Measurements from ENCODE around the gene ALPK1. TPM values are rescaled to one million over a fixed set of nuclear protein-coding genes. Genes with fewer than 3 reads are reported as not detected.
"Not testable (repeated sequence)": the region's sequence is repeated elsewhere in the genome, so short reads cannot be mapped to it uniquely, and the experiment has no call there.

Gene ALPK1
- total and polyA plus RNA-seq, 2 experiments from 2014 or later, result 0.10 to 0.49 TPM

DNA sequence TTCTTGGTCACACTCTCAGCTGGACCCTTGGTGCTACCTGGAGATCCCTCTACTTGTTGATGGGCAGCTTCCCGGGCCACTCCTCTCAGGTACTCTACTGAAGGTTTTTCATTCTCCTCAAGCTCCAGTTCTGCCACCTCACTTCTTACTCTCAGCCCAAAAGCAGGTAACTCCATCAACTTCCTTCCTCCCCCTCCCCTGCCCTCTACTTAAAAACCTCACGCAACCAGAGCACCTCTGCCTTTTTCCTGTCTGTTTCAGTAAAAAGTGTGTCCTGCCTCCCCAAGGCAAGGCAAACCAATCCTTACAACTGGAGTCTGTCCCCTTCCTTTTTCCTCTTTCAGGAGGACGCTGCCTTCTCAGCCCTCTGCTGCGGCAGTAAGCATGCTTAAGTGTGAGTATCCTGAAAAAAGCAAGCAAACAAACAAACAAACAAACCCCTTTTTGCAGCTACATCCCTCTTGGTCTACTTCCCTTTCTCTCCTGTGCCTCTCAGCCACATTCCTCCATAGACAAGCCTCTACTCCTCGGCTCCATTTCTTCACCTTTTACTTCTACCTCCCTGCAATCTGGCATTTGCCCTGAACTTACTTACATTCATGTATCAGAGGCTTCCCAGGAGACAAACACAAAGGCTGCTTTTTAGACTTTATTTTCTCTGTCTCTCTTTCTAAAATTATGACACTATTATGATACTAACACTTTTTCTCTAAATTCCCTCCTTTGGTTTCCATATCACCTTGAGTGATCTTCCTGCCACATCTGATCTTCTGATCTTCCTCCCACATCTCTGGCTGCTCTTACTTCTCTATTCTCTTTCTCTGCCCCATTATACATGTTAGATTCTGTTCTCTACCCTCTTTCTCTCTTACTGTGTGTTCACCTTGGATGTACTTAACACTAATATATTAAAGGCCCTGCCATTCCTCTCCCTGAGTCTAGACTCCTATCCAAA lies 5.4 kb downstream of the ALPK1 start:
- Mint-ChIP-seq H3K4me1 (no peaks in the 10 kb centered on the region), H3K9me3 (no peaks in the 10 kb centered on the region), H3K4me3 (no peak overlapping the region), H3K36me3 (ENCODE audit: low read depth) (no peaks in the 10 kb centered on the region), H3K27me3 (ENCODE audit: insufficient read depth, low read depth, poor library complexity) (peaks cover 4% of the 10 kb centered on the region), H3K27ac (no peak overlapping the region)
- Histone ChIP-seq H2AFZ (peak overlapping the region; percentile 98), H3K27me3 (ENCODE audit: insufficient read depth) (no peaks in the 10 kb centered on the region), H4K20me1 (replicated peaks; ENCODE audit: insufficient read depth) (no peaks in the 10 kb centered on the region), H3K4me3 (no peak overlapping the region), H3K4me2 (no peak overlapping the region), H3K36me3 (ENCODE audit: insufficient read depth) (no peaks in the 10 kb centered on the region), H3F3A (replicated peaks; ENCODE audit: low read depth) (no peaks in the 10 kb centered on the region), H3K79me2 (replicated peaks; ENCODE audit: insufficient read depth) (no peaks in the 10 kb centered on the region), H3K27ac (ENCODE audit: low read depth) (no peak overlapping the region), H3K4me1 (ENCODE audit: insufficient read depth) (no peaks in the 10 kb centered on the region), H3K9me2 (ENCODE audit: insufficient read depth) (no peaks in the 10 kb centered on the region)
- peak; percentile 30; the same call in 1 of the 3 replicates for ATAC-seq
- TF ChIP-seq NANOG (IDR thresholded peaks at IDR 0.05; ENCODE audit: borderline replicate concordance), result no peak
- TF ChIP-seq, protein P1, sequence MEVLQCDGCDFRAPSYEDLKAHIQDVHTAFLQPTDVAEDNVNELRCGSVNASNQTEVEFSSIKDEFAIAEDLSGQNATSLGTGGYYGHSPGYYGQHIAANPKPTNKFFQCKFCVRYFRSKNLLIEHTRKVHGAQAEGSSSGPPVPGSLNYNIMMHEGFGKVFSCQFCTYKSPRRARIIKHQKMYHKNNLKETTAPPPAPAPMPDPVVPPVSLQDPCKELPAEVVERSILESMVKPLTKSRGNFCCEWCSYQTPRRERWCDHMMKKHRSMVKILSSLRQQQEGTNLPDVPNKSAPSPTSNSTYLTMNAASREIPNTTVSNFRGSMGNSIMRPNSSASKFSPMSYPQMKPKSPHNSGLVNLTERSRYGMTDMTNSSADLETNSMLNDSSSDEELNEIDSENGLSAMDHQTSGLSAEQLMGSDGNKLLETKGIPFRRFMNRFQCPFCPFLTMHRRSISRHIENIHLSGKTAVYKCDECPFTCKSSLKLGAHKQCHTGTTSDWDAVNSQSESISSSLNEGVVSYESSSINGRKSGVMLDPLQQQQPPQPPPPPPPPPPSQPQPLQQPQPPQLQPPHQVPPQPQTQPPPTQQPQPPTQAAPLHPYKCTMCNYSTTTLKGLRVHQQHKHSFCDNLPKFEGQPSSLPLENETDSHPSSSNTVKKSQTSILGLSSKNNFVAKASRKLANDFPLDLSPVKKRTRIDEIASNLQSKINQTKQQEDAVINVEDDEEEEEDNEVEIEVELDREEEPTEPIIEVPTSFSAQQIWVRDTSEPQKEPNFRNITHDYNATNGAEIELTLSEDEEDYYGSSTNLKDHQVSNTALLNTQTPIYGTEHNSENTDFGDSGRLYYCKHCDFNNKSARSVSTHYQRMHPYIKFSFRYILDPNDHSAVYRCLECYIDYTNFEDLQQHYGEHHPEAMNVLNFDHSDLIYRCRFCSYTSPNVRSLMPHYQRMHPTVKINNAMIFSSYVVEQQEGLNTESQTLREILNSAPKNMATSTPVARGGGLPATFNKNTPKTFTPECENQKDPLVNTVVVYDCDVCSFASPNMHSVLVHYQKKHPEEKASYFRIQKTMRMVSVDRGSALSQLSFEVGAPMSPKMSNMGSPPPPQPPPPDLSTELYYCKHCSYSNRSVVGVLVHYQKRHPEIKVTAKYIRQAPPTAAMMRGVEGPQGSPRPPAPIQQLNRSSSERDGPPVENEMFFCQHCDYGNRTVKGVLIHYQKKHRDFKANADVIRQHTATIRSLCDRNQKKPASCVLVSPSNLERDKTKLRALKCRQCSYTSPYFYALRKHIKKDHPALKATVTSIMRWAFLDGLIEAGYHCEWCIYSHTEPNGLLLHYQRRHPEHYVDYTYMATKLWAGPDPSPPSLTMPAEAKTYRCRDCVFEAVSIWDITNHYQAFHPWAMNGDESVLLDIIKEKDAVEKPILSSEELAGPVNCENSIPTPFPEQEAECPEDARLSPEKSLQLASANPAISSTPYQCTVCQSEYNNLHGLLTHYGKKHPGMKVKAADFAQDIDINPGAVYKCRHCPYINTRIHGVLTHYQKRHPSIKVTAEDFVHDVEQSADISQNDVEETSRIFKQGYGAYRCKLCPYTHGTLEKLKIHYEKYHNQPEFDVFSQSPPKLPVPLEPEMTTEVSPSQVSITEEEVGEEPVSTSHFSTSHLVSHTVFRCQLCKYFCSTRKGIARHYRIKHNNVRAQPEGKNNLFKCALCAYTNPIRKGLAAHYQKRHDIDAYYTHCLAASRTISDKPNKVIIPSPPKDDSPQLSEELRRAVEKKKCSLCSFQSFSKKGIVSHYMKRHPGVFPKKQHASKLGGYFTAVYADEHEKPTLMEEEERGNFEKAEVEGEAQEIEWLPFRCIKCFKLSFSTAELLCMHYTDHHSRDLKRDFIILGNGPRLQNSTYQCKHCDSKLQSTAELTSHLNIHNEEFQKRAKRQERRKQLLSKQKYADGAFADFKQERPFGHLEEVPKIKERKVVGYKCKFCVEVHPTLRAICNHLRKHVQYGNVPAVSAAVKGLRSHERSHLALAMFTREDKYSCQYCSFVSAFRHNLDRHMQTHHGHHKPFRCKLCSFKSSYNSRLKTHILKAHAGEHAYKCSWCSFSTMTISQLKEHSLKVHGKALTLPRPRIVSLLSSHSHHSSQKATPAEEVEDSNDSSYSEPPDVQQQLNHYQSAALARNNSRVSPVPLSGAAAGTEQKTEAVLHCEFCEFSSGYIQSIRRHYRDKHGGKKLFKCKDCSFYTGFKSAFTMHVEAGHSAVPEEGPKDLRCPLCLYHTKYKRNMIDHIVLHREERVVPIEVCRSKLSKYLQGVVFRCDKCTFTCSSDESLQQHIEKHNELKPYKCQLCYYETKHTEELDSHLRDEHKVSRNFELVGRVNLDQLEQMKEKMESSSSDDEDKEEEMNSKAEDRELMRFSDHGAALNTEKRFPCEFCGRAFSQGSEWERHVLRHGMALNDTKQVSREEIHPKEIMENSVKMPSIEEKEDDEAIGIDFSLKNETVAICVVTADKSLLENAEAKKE (CRISPR knock-in tag; IDR thresholded peaks at IDR 0.05), result no peak
- no peak for DNase-seq (ENCODE audit: low spot score)

DNA sequence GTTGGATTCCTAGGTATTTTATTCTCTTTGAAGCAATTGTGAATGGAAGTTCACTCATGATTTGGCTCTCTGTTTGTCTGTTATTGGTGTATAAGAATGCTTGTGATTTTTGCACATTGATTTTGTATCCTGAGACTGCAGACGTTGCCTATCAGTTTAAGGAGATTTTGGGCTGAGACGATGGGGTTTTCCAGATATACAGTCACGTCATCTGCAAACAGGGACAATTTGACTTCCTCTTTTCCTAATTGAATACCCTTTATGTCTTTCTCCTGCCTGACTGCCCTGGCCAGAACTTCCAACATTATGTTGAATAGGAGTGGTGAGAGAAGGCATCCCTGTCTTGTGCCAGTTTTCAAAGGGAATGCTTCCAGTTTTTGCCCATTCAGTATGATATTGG lies 8.3 kb downstream of the ALPK1 start:
- not testable (repeated sequence) for H3K4me3 Mint-ChIP-seq; H4K20me1 ChIP-seq (replicated peaks; ENCODE audit: insufficient read depth); DNase-seq (ENCODE audit: low spot score); H3K9me2 ChIP-seq (ENCODE audit: insufficient read depth); H3K27ac Mint-ChIP-seq; H2AFZ ChIP-seq; H3K4me3 ChIP-seq; H3K27ac ChIP-seq (ENCODE audit: low read depth); H3K9me3 Mint-ChIP-seq; H3K36me3 ChIP-seq (ENCODE audit: insufficient read depth); H3K4me2 ChIP-seq; H3F3A ChIP-seq (replicated peaks; ENCODE audit: low read depth); H3K79me2 ChIP-seq (replicated peaks; ENCODE audit: insufficient read depth); ATAC-seq; H3K36me3 Mint-ChIP-seq (ENCODE audit: low read depth); H3K27me3 Mint-ChIP-seq (ENCODE audit: insufficient read depth, low read depth, poor library complexity); H3K27me3 ChIP-seq (ENCODE audit: insufficient read depth)
- H3K4me1 Mint-ChIP-seq, result peaks cover 17% of the 10 kb centered on the region
- peaks cover 17% of the 10 kb centered on the region for H3K4me1 ChIP-seq (ENCODE audit: insufficient read depth)

All from GM23338 (cell line).